Liver (tissue), 9 donors: ENCODE results near the gene SYCN. TPM values are rescaled to one million over a fixed set of nuclear protein-coding genes. Genes with fewer than 3 reads are reported as not detected.

ENCODE experiments used
- DNase-seq: peaks from one replicate; pipeline ENCODE4 v3.0.0-alpha.2; 2017; ENCODE audit warnings: low spot score
- H3K27ac ChIP-seq, 2 donors: one replicate each; pipeline ENCODE4 v1.7.0; 2013; ENCODE audit warnings: inconsistent platforms in 2 of 2, low read length in 2 of 2, control low read depth in 1 of 2, low read depth in 1 of 2, mild to moderate bottlenecking in 1 of 2
- H3K27me3 ChIP-seq, 4 donors: one replicate each; pipeline versions ENCODE4 v1.6.1 to v1.7.0; 2013; ENCODE audit warnings: low read length in 3 of 4, inconsistent platforms in 1 of 4, mild to moderate bottlenecking in 1 of 4, moderate library complexity in 1 of 4; ENCODE audit not compliant: control insufficient read depth in 4 of 4, insufficient read depth in 4 of 4
- H3K36me3 ChIP-seq, 4 donors: one replicate each; pipeline versions ENCODE4 v1.6.1 to v1.7.0; 2013; ENCODE audit warnings: low read length in 3 of 4, mild to moderate bottlenecking in 3 of 4, low read depth in 1 of 4, moderate library complexity in 1 of 4; ENCODE audit not compliant: control insufficient read depth in 4 of 4, insufficient read depth in 3 of 4
- H3K4me1 ChIP-seq, 4 donors: one replicate each; pipeline versions ENCODE4 v1.6.1 to v1.7.0; 2013; ENCODE audit warnings: low read length in 3 of 4, mild to moderate bottlenecking in 3 of 4, moderate library complexity in 1 of 4; ENCODE audit not compliant: control insufficient read depth in 4 of 4, insufficient read depth in 4 of 4
- H3K4me3 ChIP-seq, 3 donors: one replicate each; pipeline versions ENCODE4 v1.6.1 to v1.7.0; 2013; ENCODE audit warnings: low read length in 3 of 3, control low read depth in 1 of 3, low read depth in 1 of 3, mild to moderate bottlenecking in 1 of 3
- H3K9ac ChIP-seq, 2 donors: one replicate each; pipeline ENCODE4 v1.7.0; 2013; ENCODE audit warnings: low read length in 2 of 2, mild to moderate bottlenecking in 2 of 2, moderate library complexity in 2 of 2, control low read depth in 1 of 2, low read depth in 1 of 2
- H3K9me3 ChIP-seq, 4 donors: one replicate each; pipeline versions ENCODE4 v1.6.1 to v1.7.0; 2013; ENCODE audit warnings: low read length in 3 of 4; ENCODE audit not compliant: control insufficient read depth in 4 of 4
- CTCF ChIP-seq: fragments of 150-350 bp; IDR thresholded peaks from 2 replicates; pipeline ENCODE4 v1.5.1; 2017; ENCODE audit warnings: improper control_type of control experiment, low read depth, low read length; ENCODE audit not compliant: missing input control
- FOXA2 ChIP-seq: IDR thresholded peaks from 2 replicates; pipeline ENCODE4 v1.6.1; 2016; ENCODE audit warnings: antibody characterized with exemption
- GABPA ChIP-seq, 2 donors: IDR thresholded peaks in 1 of 2; conservative IDR thresholded peaks in 1 of 2; 2 replicates each; pipeline ENCODE4 v1.6.1; 2016; ENCODE audit warnings: antibody characterized with exemption in 2 of 2, mild to moderate bottlenecking in 1 of 2, moderate library complexity in 1 of 2
- HNF4A ChIP-seq, 2 donors: conservative IDR thresholded peaks; 2 replicates each; pipeline ENCODE4 v1.6.1; 2016; ENCODE audit warnings: antibody characterized with exemption in 2 of 2, mild to moderate bottlenecking in 2 of 2
- HNF4G ChIP-seq: IDR thresholded peaks from 2 replicates; pipeline ENCODE4 v1.6.1; 2016; ENCODE audit warnings: antibody characterized with exemption
- NR2F2 ChIP-seq: IDR thresholded peaks from 2 replicates; pipeline ENCODE4 v1.6.1; 2016; ENCODE audit warnings: antibody characterized with exemption
- RAD21 ChIP-seq, 2 donors: IDR thresholded peaks; 2 replicates each; pipeline ENCODE4 v1.6.1; 2016; ENCODE audit warnings: antibody characterized with exemption in 2 of 2, mild to moderate bottlenecking in 2 of 2
- REST ChIP-seq: IDR thresholded peaks from 2 replicates; pipeline ENCODE4 v1.6.1; 2016; ENCODE audit warnings: antibody characterized with exemption, mild to moderate bottlenecking
- RXRA ChIP-seq, 2 donors: IDR thresholded peaks; 2 replicates each; pipeline ENCODE4 v1.6.1; 2017 to 2018; ENCODE audit warnings: antibody characterized with exemption in 2 of 2, mild to moderate bottlenecking in 1 of 2
- TAF1 ChIP-seq: conservative IDR thresholded peaks from 2 replicates; pipeline ENCODE4 v1.6.1; 2016; ENCODE audit warnings: antibody characterized with exemption, mild to moderate bottlenecking
- YY1 ChIP-seq: IDR thresholded peaks from 2 replicates; pipeline ENCODE4 v1.6.1; 2016; ENCODE audit warnings: antibody characterized with exemption, mild to moderate bottlenecking
- ZBTB33 ChIP-seq: IDR thresholded peaks from 2 replicates; pipeline ENCODE4 v1.6.1; 2016; ENCODE audit warnings: antibody characterized with exemption
- WGBS: extraction: QIAGEN DNeasy Blood & Tissue Kit; methylation state at CpG from one replicate; pipeline ENCODE4 v1.1.7; 2013; 5-methylcytosine and 5-hydroxymethylcytosine counted together
- polyA plus RNA-seq, 2 donors: library from polyadenylated mRNA; stranded (reverse) in 1 of 2; unstranded in 1 of 2; fragments of 200-250 nt in 1 of 2; fragments of >200 nt in 1 of 2; fragmentation: Nextera tagmentation in 1 of 2; extraction: Ambion mirVana in 1 of 2; gene quantifications; one replicate each; pipeline versions ENCODE4 v1.2.1 to v1.2.3, GENCODE V29; 2013 to 2015
- total RNA-seq, 2 donors: library from RNA; depleted of rRNA; stranded (reverse); fragments of >200 nt; gene quantifications; one replicate each; pipeline ENCODE4 v1.2.3, GENCODE V29; 2014
- TF ChIP-seq, protein P1 (sequence below): IDR thresholded peaks from 2 replicates; pipeline ENCODE4 v1.6.1; 2016; ENCODE audit warnings: antibody characterized with exemption
- donor health status: healthy.
- donor health status: healthy.
- donor health status: healthy.
- donor health status: healthy.
- donor health status: healthy.

The SYCN gene
- total and polyA plus RNA-seq, 4 donors: not detected

DNA sequence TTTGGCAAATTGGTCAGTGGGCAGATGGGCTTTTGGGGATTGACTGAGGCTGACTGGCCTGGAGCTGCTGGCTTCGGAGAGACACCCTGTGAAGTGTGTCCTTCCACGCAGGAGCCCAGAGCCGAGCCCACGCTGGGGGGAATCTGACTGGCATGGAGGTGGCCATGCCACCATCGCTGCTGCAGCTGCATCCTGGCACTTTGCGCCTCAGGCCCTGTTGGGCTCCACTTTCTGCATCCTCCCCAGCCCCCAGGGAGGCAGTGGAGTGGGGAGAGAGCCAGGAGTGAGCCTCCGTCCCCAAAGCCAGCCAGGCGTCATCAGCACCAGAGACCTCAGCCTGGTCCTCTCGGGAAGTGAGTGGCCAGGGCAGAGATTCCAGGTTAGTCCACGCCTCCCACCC lies 24.3 kb downstream of the SYCN start (continued):
- no peak for TF ChIP-seq CTCF
- TF ChIP-seq RAD21 (IDR thresholded peaks at IDR 0.05): no peak

- no peak for TF ChIP-seq TAF1
- TF ChIP-seq HNF4G: no peak
- H3K27ac ChIP-seq: no peak overlapping the region
- H3K9ac ChIP-seq: no peak overlapping the region
- no peaks in the 10 kb centered on the region for H3K9me3 ChIP-seq
- H3K36me3 ChIP-seq: peaks cover 0 to 48% (median 13%) of the 10 kb centered on the region in 4 donors
- H3K27me3 ChIP-seq: no peaks in the 10 kb centered on the region
- H3K4me1 ChIP-seq: no peaks in the 10 kb centered on the region
- no peak overlapping the region for H3K4me3 ChIP-seq
- no peak for DNase-seq
- 93% methylated on average over 30 of the region's 30 CpGs for WGBS
Observed at GRCh38 chr19:39178296-39179006, 25.6 kb downstream of the SYCN start.

GRCh38 chr19:39177736-39178135 lies 26.3 kb downstream of the SYCN start:
- Histone ChIP-seq H3K4me3 (no peak overlapping the region), H3K36me3 (peaks cover 0 to 50% (median 13%) of the 10 kb centered on the region in 4 donors), H3K4me1 (no peaks in the 10 kb centered on the region), H3K27ac (no peak overlapping the region), H3K9ac (no peak overlapping the region), H3K9me3 (no peaks in the 10 kb centered on the region), H3K27me3 (no peaks in the 10 kb centered on the region)
- DNase-seq: no peak
- no peak for TF ChIP-seq RXRA (IDR thresholded peaks at IDR 0.05)
- TF ChIP-seq RAD21 (IDR thresholded peaks at IDR 0.05): no peak
- no peak for TF ChIP-seq CTCF
- TF ChIP-seq HNF4A (conservative IDR thresholded peaks at IDR 0.05): no peak
- TF ChIP-seq NR2F2: no peak
- TF ChIP-seq, protein P1, sequence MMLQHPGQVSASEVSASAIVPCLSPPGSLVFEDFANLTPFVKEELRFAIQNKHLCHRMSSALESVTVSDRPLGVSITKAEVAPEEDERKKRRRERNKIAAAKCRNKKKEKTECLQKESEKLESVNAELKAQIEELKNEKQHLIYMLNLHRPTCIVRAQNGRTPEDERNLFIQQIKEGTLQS: no peak
- TF ChIP-seq TAF1: no peak
- no peak for TF ChIP-seq FOXA2
- no peak for TF ChIP-seq YY1
- WGBS: 95% methylated on average over 11 of the region's 11 CpGs

DNA sequence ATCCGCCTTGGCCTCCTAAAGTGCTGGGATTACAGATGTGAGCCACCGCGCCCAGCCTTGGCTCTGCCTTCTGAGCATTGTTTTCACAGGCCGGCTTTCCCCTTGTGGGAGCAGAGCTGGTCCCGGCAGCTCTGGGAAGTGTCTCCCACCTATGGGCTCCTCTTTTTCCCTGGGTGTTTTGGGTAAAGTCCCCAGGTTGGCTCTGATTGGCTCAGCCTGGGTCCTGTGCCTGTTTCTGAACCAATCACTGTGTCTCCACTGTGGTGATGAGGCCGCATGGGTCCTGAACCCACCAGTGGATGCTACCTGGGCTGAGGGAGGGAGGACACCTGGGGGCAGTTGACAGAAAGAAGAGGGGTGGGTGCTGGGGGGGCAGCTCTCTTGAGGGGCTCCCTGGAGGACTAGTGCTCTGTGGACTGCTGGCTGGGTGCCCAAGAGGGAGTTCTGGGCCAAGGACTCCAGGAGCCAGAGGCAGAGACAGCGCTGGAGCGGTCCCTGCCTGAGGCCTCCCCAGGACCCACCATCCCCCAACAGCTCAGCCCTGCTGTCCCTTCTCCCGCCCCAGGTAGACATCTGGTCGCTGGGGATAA lies 26.9 kb downstream of the SYCN start:
- peaks cover 2 to 56% (median 14%) of the 10 kb centered on the region in 4 donors for H3K36me3 ChIP-seq
- DNase-seq: no peak
- H3K4me1 ChIP-seq: no peaks in the 10 kb centered on the region
- H3K4me3 ChIP-seq: no peak overlapping the region
- 98% methylated on average over 10 of the region's 10 CpGs for WGBS
- no peak overlapping the region for H3K27ac ChIP-seq
- no peaks in the 10 kb centered on the region for H3K27me3 ChIP-seq
- H3K9me3 ChIP-seq: no peaks in the 10 kb centered on the region
- H3K9ac ChIP-seq: no peak overlapping the region
- TF ChIP-seq ZBTB33 (no peak), GABPA (IDR thresholded peaks at IDR 0.05 in 1 of 2, conservative IDR thresholded peaks at IDR 0.05 in 1 of 2) (no peak), NR2F2 (no peak), REST (no peak), YY1 (no peak), HNF4A (conservative IDR thresholded peaks at IDR 0.05) (no peak), RXRA (IDR thresholded peaks at IDR 0.05) (no peak)
